Astrocyte (in vitro differentiated cells and primary cell): ENCODE results near the gene SLC4A9.

Experiments
- EZH2 ChIP-seq: IDR thresholded peaks from 2 replicates; pipeline ENCODE4 v1.6.1; 2012; ENCODE audit warnings: mild to moderate bottlenecking, low read length, inconsistent platforms; ENCODE audit not compliant: insufficient read depth
- TF ChIP-seq, protein P1 (sequence below): IDR thresholded peaks from 2 replicates; pipeline ENCODE4 v1.5.1; 2011; ENCODE audit warnings: low read depth, mild to moderate bottlenecking, inconsistent platforms, low read length, moderate library complexity; ENCODE audit not compliant: insufficient read depth

DNA sequence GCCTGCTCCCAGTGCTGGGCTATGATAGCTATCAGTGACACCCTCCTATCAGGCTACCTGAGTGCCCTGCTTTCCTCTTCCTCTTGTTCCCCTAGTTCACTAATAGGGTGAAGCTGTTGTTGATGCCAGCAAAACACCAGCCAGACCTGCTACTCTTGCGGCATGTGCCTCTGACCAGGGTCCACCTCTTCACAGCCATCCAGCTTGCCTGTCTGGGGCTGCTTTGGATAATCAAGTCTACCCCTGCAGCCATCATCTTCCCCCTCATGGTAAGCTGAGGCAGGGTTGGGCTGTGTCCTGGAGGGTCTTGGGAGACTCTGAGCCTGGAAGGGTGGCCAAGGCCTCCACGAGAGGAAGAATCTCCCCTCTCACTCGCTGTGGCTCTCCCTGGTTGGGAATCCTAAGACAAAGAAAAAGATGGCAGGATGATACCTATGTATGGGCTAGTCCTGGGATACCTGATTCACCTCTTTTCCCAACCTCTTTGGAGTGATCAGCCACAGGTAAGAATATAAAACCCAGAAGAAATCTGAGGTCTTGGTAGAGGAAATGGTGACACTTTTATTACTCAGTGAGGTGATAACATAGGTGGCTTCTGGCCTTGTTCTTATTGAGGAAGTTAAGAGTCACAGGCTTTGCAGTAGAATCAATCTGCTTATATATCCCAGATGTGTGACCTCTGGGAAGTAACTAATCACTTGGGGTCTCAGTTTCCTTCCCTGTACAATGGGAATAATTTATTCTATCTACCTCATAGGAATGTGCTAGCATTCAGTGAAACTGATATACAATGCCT lies 11.6 kb downstream of the SLC4A9 start:
- TF ChIP-seq, protein P1, sequence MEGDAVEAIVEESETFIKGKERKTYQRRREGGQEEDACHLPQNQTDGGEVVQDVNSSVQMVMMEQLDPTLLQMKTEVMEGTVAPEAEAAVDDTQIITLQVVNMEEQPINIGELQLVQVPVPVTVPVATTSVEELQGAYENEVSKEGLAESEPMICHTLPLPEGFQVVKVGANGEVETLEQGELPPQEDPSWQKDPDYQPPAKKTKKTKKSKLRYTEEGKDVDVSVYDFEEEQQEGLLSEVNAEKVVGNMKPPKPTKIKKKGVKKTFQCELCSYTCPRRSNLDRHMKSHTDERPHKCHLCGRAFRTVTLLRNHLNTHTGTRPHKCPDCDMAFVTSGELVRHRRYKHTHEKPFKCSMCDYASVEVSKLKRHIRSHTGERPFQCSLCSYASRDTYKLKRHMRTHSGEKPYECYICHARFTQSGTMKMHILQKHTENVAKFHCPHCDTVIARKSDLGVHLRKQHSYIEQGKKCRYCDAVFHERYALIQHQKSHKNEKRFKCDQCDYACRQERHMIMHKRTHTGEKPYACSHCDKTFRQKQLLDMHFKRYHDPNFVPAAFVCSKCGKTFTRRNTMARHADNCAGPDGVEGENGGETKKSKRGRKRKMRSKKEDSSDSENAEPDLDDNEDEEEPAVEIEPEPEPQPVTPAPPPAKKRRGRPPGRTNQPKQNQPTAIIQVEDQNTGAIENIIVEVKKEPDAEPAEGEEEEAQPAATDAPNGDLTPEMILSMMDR: no peak
- no peak for TF ChIP-seq EZH2
